Measurements from ENCODE around the gene JAZF1.

Gene JAZF1

DNA sequence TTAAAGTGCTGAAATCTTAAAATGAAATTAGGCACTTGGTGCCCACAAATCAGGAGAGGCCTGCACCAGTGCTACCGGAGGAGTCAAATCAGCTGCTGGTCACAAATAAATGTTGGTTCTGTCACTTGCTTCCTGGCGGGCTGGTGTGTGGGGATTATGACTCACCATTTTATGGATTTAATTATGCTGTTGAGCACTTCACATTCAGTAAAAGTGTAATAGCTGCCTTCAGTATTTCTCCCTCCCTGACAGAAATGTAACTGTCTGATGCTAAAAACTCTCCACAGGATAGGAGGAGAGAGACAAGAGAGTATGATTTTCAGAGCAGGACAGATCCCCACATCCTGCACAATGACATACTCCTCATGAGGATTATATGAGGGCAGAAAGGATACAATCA, 186.0 kb downstream of the JAZF1 start:
- H3K9me3 ChIP-seq (ENCODE audit: control insufficient read depth, insufficient read depth, low read length), result no peaks in the 10 kb centered on the region
- H3K36me3 ChIP-seq (ENCODE audit: control insufficient read depth, low read length), result peaks cover 9% of the 10 kb centered on the region
- no peaks in the 10 kb centered on the region for H3K27me3 ChIP-seq (ENCODE audit: control insufficient read depth, low read length)
- 0 out of 2 replicates have a peak, but pooled peaks cover 3% of the 10 kb centered on the region for H3F3A ChIP-seq (ENCODE audit: control insufficient read depth, insufficient read depth)
- H3K27ac ChIP-seq (ENCODE audit: low read depth, low read length), result no peak overlapping the region
- peaks cover 8% of the 10 kb centered on the region for H3K4me1 ChIP-seq (ENCODE audit: control insufficient read depth, low read length)
- H3K9me2 ChIP-seq (replicated peaks; ENCODE audit: control insufficient read depth, low read length), result no peaks in the 10 kb centered on the region
- no peak overlapping the region for H3K4me3 ChIP-seq (ENCODE audit: low read length)
- H4K20me1 ChIP-seq (ENCODE audit: control insufficient read depth, insufficient read depth, low read depth, low read length), result no peaks in the 10 kb centered on the region
- peaks cover 19% of the 10 kb centered on the region for H3K79me2 ChIP-seq (ENCODE audit: control insufficient read depth, low read length)
- no peak for TF ChIP-seq EZH2phosphoT487 (IDR thresholded peaks at IDR 0.05; ENCODE audit: borderline replicate concordance, low read length)
- TF ChIP-seq, protein P1, sequence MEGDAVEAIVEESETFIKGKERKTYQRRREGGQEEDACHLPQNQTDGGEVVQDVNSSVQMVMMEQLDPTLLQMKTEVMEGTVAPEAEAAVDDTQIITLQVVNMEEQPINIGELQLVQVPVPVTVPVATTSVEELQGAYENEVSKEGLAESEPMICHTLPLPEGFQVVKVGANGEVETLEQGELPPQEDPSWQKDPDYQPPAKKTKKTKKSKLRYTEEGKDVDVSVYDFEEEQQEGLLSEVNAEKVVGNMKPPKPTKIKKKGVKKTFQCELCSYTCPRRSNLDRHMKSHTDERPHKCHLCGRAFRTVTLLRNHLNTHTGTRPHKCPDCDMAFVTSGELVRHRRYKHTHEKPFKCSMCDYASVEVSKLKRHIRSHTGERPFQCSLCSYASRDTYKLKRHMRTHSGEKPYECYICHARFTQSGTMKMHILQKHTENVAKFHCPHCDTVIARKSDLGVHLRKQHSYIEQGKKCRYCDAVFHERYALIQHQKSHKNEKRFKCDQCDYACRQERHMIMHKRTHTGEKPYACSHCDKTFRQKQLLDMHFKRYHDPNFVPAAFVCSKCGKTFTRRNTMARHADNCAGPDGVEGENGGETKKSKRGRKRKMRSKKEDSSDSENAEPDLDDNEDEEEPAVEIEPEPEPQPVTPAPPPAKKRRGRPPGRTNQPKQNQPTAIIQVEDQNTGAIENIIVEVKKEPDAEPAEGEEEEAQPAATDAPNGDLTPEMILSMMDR (IDR thresholded peaks at IDR 0.05; ENCODE audit: low read depth, low read length, poor library complexity, severe bottlenecking), result no peak
- H3K4me2 ChIP-seq (ENCODE audit: low read length), result no peak overlapping the region

DNA sequence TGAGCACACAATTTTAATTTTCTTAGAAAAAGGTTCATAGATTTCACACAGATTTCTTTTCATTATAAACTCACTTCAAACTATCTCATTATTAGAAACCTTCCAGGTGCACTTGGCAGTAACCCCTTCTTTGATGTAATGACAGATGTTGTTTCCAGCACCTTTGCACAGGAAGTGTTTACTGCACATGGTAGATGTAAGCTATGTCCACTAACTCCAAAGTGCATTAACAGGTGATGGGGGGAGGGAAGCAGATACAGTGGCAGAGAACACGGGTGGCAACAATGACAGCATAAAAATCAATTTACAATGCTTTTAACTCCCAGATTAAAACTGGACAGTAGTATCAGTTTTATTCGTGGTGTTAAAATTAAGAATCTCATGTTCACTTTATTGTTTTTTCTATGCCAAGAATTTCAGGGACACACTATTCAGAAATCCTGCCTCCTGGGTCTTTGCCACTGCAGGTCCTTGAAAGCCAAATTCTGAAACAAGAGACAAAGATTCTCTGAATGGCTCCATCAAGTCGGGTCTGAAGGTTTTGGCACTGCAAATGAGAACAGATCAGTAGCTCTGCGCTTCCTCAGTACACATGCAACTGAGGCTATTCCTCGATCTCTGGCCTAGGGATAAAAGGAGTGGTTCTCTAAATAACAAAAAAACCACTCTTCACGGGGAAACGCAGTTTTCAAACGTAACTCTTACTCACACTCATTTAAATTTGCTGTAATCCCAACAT, 187.7 kb downstream of the JAZF1 start:
- Histone ChIP-seq H3K4me1 (ENCODE audit: control insufficient read depth, low read length) (peaks cover 8% of the 10 kb centered on the region), H3K27me3 (ENCODE audit: control insufficient read depth, low read length) (no peaks in the 10 kb centered on the region)

DNA sequence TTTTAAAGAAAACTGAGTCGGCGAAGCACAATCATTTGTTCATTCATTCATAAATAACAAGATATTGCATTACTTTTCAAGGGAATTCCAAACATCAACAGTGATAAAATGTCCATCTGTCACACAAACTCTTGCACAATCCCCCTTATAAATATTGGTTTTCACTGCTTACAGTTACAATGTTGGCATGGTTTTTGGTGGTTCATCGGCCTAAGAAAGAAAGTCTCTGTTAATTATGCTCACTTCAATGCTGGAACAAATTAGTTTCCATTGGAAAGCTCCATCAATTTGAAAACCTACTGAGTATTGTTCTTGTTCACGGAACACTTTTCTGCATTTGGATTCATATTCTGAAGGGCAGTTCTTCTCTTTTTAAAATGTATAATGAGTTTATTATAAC, 188.5 kb downstream of the JAZF1 start:
- Histone ChIP-seq H3K4me1 (ENCODE audit: control insufficient read depth, low read length) (peaks cover 8% of the 10 kb centered on the region), H3K9me2 (replicated peaks; ENCODE audit: control insufficient read depth, low read length) (no peaks in the 10 kb centered on the region), H4K20me1 (ENCODE audit: control insufficient read depth, insufficient read depth, low read depth, low read length) (no peaks in the 10 kb centered on the region), H3K4me2 (ENCODE audit: low read length) (no peak overlapping the region), H3K4me3 (ENCODE audit: low read length) (no peak overlapping the region), H3K27ac (ENCODE audit: low read depth, low read length) (no peak overlapping the region), H3K27me3 (ENCODE audit: control insufficient read depth, low read length) (no peaks in the 10 kb centered on the region), H3F3A (ENCODE audit: control insufficient read depth, insufficient read depth) (0 out of 2 replicates have a peak, but pooled peaks cover 3% of the 10 kb centered on the region), H3K36me3 (ENCODE audit: control insufficient read depth, low read length) (peaks cover 12% of the 10 kb centered on the region), H3K9me3 (ENCODE audit: control insufficient read depth, insufficient read depth, low read length) (peaks cover 4% of the 10 kb centered on the region; the same call in 1 of the 2 replicates), H3K79me2 (ENCODE audit: control insufficient read depth, low read length) (peaks cover 16% of the 10 kb centered on the region)
- TF ChIP-seq, protein P1 (IDR thresholded peaks at IDR 0.05; ENCODE audit: low read depth, low read length, poor library complexity, severe bottlenecking), result no peak
- no peak for TF ChIP-seq EZH2phosphoT487 (IDR thresholded peaks at IDR 0.05; ENCODE audit: borderline replicate concordance, low read length)

More for the DNA sequence above, 187.7 kb downstream of the JAZF1 start:
- peaks cover 16% of the 10 kb centered on the region for H3K79me2 ChIP-seq (ENCODE audit: control insufficient read depth, low read length)
- H3K27ac ChIP-seq (ENCODE audit: low read depth, low read length), result no peak overlapping the region
- no peaks in the 10 kb centered on the region for H3K9me2 ChIP-seq (replicated peaks; ENCODE audit: control insufficient read depth, low read length)
- H3K4me3 ChIP-seq (ENCODE audit: low read length), result no peak overlapping the region
- H3K4me2 ChIP-seq (ENCODE audit: low read length), result no peak overlapping the region
- H4K20me1 ChIP-seq (ENCODE audit: control insufficient read depth, insufficient read depth, low read depth, low read length), result no peaks in the 10 kb centered on the region
- TF ChIP-seq, protein P1 (IDR thresholded peaks at IDR 0.05; ENCODE audit: low read depth, low read length, poor library complexity, severe bottlenecking), result no peak
- no peak for TF ChIP-seq EZH2phosphoT487 (IDR thresholded peaks at IDR 0.05; ENCODE audit: borderline replicate concordance, low read length)
- 0 out of 2 replicates have a peak, but pooled peaks cover 3% of the 10 kb centered on the region for H3F3A ChIP-seq (ENCODE audit: control insufficient read depth, insufficient read depth)
- H3K36me3 ChIP-seq (ENCODE audit: control insufficient read depth, low read length), result peaks cover 12% of the 10 kb centered on the region
- peaks cover 4% of the 10 kb centered on the region; the same call in 1 of the 2 replicates for H3K9me3 ChIP-seq (ENCODE audit: control insufficient read depth, insufficient read depth, low read length)

Data from DOHH2 (cell line).